ENCODE measurements around the gene LSMEM2. TPM values are rescaled to one million over a fixed set of nuclear protein-coding genes. Genes with fewer than 3 reads are reported as not detected.

LSMEM2 gene
- total RNA-seq, 1 donor from 2014 or later, result not detected

DNA sequence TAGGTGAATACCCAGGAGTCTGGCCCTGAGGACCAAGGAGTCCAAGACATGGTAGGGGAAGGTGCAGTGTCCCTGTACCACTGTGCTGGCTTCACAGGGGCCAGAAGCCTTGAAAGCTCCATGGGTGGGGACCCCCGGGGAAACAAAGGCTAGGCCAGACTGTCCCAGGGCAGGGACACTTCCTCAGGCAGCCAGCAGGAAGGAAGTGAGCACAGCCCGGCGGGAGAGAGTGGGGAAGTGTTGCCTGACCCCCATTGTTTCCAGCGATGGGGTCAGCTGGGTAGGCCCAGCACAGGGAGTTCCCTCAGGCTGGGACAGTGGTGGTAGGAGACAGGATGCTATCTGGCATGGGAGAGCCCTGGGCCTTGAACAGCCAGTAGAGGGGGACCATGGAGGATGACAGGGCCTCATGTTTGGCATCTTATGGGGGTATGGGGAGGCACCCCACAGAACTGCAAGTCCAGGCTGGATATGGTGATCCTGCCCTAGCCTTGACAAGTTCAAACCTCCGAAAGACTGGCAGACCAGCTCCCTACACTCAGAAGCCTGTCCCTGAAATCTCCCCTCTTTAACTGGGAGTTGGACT, 44.8 kb downstream of the LSMEM2 start:
- peak; percentile 92 for DNase-seq

DNA sequence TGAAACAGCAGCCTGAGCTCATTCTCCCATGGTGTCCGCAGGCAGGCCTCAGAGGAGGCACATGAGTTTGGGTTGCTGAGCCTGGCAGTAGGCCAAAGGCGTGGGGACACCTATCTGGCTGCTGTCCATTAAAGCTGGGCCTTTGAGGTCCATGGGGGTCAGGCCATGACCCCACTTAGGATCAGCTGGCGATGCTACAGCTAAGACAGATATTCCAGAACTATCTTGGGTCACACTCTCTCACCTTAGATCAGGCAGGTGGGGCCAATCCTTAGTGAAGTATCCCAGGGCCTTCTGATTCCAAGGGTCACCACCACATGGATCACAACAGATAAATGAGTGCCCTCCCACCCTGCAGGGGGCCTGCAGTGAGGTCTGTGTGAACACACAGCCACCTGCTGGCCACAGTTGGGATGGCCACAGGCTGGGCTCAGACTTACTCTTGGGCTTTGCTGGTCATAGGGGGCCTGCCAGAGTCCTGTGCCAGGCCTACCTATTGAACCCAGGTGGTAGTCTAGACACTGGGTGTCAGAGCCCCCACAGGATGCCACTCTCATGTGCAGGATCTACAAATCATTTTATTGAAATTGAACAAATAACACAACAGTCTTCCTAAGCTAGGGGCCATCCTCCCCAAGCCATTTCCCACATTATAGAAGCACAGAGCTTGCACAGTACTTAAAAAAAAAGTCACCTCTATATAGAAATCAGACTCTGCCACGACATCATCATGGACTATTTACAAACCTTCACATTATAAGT, 45.6 kb downstream of the LSMEM2 start:
- DNase-seq, result peak; percentile 89

DNA sequence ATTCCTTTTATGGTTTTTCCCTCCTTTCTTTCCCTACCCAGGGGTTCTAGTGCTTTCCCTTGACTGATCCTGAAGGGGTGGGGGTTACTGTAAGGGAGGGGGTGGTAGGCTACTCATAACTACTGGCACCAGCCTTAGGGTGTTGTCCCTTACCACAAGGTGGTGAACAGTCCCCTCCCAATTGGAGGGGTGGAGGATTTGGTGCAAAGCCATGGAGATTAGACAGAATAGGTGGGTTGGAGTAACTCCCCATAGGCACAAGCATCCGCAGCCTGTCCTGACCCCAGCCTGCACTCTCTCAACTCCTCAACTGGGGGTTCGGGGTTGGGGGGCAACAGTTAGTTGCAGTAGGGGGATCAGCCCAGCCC, 46.2 kb downstream of the LSMEM2 start:
- DNase-seq, result no peak

DNA sequence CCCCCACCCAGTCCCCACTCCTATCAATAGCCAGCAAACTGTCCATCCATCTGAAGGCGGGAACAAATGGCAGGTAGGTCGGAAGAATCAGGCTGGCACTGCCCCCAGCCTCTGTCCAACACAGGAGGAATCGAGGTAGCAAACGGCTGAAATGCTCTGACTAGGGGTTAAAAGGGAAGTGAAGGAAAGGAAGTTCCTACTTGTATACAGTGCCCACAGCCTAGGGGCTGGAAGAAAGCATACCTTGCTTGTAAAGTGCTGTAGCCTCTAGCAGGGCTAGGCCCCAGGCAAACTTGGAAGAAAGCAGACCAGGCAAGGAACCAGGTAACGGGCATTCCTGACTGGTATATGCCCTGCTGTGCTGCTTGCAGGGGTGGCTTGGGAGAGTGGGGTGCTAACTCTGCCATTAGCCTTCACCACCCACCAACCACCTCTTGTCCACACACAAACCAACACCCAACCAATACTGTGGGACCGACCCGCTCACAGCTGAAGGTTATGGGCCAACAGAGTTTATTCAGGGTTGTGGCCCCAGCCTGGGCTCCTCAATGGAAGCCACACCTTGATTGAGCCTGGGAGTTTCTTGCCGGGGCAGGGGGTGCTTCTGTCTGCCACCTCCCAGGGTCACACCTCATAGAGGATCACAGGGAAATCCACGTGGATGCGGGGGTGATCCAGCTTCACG, 46.8 kb downstream of the LSMEM2 start:
- no peak for DNase-seq

DNA sequence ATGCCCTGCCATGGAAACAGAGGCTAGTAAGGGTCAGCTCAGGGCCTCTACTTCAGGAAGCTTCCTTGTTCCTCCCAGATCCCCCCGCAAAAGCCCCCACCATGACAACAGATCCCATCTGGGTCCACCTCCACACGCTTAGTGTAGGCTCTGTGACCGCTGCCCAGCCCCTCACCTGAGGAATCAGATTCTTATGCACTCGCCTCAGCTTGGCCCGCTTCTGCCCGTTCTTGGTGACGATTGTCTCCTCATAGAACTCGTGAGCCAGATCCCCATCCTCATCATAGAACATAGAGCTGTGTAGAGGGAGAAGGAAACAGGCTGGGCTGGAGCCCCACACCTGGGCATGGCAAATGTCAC, 47.3 kb downstream of the LSMEM2 start:
- no peak for DNase-seq

DNA sequence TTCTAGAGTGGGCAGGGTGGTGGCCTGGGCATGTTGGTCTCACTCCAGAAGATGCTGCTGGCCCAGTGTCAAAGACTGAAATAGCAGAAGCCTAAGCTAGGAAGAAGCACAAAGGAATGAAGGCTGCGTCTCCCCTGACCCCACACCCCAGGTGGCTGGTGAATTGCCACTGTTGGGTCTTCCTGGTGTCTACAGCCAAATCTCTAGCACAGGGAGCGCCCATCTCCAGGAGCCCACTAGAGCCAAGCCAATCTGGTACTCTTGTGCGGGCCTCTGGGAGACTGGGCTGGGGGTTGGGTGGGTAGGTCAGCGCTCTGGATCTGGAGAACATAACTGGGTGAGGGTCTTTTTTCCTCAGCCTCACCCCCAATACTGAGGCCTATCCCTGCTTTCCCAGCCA, 48.2 kb downstream of the LSMEM2 start:
- DNase-seq, result no peak

DNA sequence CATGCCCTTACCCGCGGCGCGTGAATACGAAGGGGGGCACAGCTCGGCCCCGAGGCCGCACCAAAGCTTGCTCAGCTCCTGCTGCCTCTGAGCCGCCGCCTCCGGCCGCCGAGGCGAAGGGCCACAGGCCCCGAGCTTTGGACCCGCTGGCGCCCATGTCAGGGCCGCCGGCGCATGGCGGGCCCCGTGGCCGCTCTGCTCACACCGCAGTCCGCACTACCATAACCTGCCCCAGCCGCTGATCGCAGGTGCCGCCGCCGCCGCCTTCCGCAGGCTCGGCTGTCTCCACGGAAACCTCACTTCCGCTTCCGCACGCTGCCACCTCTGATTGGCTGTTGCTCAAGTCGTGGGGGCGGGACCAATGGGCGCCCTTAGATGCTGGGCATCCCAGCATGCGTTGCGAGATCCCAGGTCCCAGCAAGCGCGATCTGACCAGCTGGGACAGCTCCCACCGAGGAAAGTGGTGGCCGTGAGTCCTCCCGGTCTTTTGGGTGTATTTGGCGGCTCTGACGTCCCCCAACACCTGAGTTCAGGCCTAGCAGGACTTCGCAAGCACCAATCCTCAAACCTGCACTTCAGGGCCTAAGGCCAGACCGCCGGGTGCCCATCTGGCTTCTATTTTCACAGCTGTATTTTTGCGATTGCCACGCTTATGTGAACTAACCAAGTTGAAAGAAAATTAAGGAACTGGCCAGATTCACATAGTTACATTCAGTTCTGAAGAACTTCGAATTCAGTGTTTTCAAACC, 49.2 kb downstream of the LSMEM2 start, which contains the start of gene TUSC2:
Gene TUSC2, minus strand, starts transcription at position 281 of the 749 bp plus-strand sequence. Its CDS starts 124 bp downstream, at position 157.
- DNase-seq, result peak; percentile 98

DNA sequence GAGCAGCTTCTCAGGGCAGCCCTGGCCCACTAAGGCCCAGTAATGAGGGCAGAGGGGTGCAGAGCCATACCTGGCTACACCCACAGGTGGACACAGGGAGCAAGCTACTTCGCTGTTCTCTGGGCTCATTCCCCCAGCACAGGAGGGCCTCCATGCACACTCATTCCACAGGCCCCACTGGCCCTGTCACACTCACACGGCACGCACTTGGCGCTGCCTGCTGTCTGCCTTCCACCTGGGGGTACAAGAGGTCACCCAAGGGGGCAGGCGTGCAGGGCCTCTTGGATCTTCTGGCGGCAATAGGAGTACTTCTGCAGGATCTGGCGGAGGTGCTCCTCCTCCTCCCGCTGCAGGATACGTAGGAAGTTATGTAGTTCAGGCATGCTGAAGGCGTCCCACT, 51.4 kb downstream of the LSMEM2 start:
- DNase-seq, result no peak

DNA sequence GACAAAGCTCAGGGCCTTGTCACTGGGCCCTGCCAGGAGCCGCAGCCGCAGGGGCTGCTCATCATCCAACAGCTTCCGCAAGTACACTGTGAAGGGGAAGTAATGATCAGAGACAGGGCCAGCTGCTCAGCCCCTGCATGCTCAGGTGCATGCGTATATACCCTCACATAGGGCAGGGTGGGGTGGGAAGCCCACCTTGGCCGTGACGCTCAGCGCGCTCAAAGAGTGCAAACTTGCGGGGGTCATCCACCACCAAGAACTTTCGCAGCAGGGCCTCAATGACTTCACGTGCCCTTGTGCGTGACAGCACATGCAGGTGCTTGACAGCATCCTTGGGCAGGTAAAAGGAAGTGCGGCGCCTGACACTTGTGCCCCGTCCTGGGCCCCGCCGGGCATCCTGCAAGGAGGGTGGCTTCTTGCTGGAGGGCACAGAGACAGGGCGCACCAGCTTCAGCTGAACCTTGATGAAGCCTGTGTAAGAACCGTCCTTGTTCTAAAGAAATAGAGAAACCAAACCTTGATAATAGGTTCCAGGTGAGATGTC, 52.5 kb downstream of the LSMEM2 start:
- DNase-seq, result no peak

DNA sequence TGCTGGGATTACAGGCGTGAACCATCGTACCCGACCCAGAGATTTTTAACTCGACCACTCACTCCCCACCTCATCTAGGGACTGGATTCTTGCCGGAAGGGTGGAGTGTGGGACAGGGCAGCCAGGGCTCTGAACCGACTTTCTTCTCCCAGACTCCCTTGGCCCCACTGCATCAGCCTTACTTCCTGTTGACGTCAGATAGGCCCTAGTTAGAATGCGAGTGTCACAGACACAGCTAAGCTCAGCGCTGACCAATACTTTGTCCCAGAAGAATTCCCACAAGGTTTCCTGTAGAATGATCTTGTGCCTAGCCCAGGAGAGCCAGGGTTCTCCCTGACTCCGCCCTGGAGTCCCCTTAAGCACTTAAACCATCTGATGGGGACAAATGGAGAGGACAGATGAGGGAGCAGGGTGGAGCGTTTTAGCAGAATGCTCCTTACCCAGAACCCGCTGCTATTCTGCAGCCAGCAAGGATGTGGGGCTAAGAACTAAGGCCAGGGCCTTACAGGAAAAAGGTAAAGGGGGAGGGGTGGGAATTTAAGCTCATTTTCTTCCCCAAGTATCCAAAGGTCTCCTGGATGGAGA, 54.9 kb downstream of the LSMEM2 start:
- DNase-seq, result peak; percentile 88

DNA sequence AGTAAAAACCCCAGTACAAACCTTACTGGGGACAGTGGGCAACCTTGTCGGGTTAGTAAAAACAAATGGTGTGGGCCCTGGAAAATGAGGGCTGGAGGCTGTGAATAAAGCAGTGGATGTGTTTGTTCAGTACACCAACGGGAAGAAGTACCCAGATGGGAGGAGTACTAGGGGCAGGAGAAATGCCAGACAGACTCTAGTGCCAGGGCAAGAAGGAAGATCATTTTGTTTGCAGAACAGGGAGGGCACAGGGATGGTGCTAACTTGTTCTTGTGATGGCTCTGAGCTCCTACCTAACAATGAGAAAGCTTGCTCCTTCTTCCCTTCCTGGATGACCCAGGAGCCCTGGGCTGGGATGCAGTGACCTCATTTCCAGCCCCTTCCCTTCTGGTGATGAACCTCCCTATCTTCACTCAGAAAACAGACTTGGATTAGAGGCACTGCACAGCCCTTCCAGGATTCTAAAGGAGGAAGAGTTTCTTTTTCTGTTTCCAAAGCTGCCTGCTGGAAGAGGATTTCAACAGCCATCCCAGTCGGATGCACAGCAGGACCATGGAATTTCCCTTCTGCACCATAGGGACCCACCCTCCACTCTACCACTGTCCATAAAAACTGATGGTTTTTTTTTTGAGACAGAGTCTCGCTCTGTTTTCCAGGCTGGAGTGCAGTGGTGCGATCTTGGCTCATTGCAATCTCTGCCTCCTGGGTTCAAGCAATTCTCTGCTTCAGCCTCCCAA, 55.6 kb downstream of the LSMEM2 start:
- peak; percentile 67 for DNase-seq

DNA sequence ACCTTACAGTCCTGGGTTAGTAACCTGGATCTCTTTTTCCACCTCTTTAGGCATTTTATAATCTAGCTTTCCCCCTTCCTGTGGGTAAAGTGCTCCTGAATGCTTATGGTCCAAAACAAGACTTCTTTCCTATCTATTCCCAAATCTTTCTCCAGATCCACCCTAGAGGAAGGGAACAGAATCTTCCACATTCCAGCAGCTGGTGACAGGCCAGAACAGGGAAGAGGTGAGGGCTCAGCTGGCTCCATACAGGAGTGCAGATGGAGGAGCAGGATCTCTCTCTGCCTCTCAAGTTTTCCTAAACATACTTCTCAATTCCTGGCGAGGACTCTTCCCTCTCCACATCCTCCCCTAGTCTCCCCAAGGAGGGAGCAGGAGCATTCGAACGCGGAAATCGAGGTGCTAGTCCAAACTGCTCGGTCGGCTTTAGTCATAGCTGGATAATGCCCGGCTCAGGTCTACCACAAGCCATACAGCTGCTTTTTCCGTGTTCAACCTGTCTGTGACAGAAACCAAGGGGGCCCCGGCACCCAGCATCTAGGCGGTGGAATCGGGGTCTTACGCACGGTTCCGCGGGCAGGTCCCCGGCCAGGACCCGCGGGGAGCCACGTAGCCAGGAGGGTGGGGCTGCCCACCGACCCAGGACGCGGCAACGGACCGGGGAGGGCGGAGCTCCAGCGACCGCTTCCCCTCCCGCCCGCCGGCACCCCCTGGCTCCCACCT, 57.7 kb downstream of the LSMEM2 start:
- DNase-seq, result peak; percentile 44

DNA sequence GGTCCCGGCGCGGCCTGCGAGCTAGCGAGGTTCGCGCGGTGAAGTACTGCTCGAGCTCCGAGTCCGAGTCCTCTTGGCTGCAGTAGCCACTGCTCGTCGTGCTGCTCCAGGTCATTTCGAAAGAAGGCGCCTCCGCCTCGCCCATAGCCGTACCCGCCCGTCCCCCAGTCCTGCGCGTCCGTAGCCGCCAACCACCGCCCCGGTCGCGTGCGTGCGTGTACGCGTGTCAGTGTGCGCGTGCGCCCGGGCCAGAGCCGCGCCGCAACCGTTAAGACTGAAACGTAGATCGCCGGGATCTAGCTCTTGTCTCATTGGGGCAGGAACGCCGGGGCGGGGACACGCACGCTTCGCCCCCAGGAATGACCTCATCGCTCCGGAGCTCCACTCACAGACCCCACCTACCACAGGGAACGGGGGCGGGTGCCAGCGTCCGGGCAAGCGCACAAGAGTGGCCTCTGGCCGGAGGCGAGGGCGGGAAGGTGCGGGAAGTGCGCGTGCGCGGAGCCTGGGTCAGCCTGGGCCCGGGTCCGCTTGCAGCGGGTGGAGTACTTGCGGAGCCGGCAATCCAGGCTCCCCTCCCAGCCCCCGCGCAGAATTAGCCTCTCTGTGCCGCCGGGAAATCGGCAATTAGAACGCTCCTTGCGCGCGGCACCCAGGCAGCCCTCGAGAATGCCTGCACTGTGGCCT, 58.4 kb downstream of the LSMEM2 start:
- DNase-seq, result peak; percentile 100

Other genes with a start within 250 kb of the LSMEM2 start
- 201 and 249 TPM in 2 replicates for gene RBM5, start 190.2 kb upstream of the LSMEM2 start, total RNA-seq
- 44.6 and 79.4 TPM in 2 replicates for gene SEMA3F, start 123.8 kb upstream of the LSMEM2 start, total RNA-seq
- gene GNAT1, start 87.5 kb upstream of the LSMEM2 start, total RNA-seq, result not detected in 2 replicates
- not detected in 2 replicates for gene SLC38A3, start 73.8 kb upstream of the LSMEM2 start, total RNA-seq
- gene GNAI2, start 42.9 kb upstream of the LSMEM2 start, total RNA-seq, result 624 and 776 TPM in 2 replicates
- gene SEMA3B, start 9.9 kb upstream of the LSMEM2 start, total RNA-seq, result 0.51 and 1.4 TPM in 2 replicates
- gene IFRD2, start 13.3 kb downstream of the LSMEM2 start, total RNA-seq, result 92.2 and 113 TPM in 2 replicates
- 24.0 and 28.1 TPM in 2 replicates for gene HYAL3, start 20.3 kb downstream of the LSMEM2 start, total RNA-seq
- gene NAA80, start 20.3 kb downstream of the LSMEM2 start, total RNA-seq, result 4.9 and 7.3 TPM in 2 replicates
- gene HYAL1, start 24.5 kb downstream of the LSMEM2 start, total RNA-seq, result 11.4 and 30.6 TPM in 2 replicates
- gene HYAL2, start 43.7 kb downstream of the LSMEM2 start, total RNA-seq, result 600 and 601 TPM in 2 replicates
- gene TUSC2, start 49.1 kb downstream of the LSMEM2 start, total RNA-seq, result 19.7 and 20.8 TPM in 2 replicates
- gene RASSF1, start 61.7 kb downstream of the LSMEM2 start, total RNA-seq, result 21.7 and 28.8 TPM in 2 replicates
- gene ZMYND10, start 66.6 kb downstream of the LSMEM2 start, total RNA-seq, result 0.05 TPM in 1 of 2 replicates, not detected in the other
- gene NPRL2, start 71.7 kb downstream of the LSMEM2 start, total RNA-seq, result 14.0 and 16.8 TPM in 2 replicates
- gene CYB561D2, start 71.8 kb downstream of the LSMEM2 start, total RNA-seq, result 26.2 and 30.0 TPM in 2 replicates
- gene TMEM115, start 80.4 kb downstream of the LSMEM2 start, total RNA-seq, result 60.3 and 61.6 TPM in 2 replicates
- not detected in 2 replicates for gene CACNA2D2, start 224.5 kb downstream of the LSMEM2 start, total RNA-seq